GM21381 (cell line): Measurements from ENCODE around the gene ZNF565.
A peak's percentile ranks its signal among the peaks of the same experiment; 100 is the strongest.
"Not testable (repeated sequence)": the region's sequence is repeated elsewhere in the genome, so short reads cannot be mapped to it uniquely, and the experiment has no call there.

Source experiments
- ATAC-seq: cut with Tn5 transposase; IDR thresholded peaks from one replicate; pipeline ENCODE4 v1.9.1; 2021; ENCODE audit warnings: mild to moderate bottlenecking, moderate library complexity; ENCODE audit not compliant: unreplicated experiment

The ZNF565 gene

DNA sequence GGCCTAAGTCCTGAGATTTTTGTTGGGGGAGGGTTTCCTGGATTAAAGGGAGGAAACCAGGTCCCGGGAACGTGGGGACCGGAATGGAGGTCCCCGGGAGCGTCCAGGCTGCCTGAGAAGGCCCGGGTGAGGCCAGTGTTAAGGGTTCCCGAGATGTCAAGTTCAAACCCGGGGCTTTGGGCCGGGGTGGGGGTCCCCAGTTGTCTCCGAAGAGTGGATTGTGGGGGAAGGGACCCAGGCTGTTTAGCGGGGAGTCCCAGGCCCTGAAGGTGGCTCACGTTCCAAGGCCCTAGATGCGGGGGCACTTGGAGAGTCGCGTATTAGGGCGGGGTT is 62.5 kb downstream of the ZNF565 start:
- ATAC-seq: no peak

DNA sequence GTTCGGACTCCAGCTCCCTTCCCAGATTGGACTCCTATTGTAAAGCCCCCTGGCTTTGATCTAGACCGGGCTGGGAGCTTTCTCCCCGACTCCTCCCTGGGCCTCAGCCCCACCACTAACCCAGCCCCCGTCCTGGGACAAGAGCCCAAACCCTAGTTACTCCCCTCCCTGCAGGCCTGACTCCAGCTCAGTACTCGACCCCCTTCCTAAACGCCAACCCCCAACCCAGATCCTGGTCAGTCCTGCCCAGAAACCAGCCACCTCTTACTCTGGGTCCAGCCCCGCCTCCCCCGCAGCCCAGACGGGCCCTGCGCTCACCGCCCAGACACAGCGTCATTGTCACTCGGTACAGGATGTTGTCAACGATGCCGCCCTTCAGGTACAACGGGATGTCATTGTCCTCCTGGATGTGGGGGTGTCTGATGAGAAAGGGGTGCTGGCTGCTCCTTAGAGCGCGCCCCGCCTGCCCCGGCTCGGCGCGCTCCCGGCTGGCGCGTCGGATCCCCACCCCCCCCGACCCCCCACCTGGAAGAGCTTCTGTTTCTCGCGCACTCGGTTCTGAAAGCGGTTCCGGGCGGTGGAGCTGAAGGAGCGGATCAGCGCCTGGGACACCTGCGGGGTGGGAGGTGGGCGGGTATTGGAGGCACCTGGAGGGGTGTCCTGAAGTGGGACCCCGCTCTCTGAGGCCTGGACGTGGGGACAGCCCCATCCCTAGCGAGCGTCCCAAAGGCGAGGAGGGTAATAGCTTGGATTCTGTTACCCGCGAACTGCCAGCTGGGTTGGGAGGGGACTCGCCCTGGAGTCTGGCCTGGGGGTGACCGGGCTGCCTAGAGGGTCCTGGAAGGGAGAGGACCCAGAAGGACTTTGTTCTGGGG is 63.1 kb downstream of the ZNF565 start:
- no peak for ATAC-seq

DNA sequence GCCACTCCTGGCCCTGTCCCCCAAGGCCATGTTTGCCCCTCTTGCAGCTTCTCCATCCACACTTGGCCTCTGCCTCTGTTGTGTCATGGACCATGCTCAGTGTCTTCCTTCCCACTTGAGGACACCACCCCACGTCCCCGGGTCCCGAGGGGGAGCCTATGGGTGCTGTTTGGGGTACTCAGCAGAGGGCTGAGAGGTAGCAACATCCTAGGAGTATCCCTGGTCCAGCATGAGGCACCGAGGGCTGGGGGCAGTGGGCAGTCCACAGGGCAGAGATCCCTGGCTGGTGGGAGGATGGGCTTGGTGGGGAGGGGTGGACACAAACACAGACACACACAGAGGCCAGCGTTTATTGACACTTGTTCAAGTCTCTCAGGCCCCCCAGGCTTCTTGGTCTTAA is 63.9 kb downstream of the ZNF565 start:
- ATAC-seq: no peak

DNA sequence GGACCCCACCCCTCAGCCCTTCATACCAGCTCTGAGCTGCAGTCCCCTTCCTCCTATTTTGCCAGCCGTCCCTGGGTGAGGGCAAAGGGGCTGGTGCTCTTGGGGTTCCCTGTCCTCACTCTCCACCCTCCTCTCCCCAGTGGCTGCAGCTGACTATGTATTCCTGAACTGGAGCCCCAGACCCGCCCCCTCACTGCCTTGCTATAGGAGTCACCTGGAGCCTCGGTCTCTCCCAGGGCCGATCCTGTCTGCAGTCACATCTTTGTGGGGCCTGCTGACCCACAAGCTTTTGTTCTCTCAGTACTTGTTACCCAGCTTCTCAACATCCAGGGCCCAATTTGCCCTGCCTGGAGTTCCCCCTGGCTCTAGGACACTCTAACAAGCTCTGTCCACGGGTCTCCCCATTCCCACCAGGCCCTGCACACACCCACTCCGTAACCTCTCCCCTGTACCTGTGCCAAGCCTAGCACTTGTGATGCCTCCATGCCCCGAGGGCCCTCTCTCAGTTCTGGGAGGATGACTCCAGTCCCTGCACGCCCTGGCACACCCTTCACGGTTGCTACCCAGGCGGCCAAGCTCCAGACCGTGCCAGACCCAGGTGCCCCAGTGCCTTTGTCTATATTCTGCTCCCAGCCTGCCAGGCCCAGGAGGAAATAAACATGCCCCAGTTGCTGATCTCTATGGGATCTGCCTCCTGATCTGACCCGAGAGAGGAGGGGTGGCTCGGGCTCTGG is 64.6 kb downstream of the ZNF565 start:
- no peak for ATAC-seq

DNA sequence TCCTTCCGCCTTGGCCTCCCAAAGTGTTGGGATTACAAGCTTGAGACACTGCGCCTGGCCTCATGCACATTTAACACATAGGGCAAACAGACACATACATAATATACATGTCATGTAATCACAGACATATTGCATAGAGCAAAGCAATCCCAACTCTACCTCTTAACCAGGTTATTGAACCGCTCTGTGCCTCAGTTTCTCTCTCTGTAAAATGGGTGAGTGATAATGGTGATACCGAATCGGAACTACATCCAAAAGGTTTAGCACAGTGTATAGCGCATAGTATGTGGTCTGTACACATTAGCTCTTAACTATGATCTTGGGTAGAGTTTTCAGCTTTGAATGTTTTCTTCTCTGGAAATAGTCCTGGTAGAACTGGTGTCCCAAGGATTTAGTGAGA is 69.8 kb downstream of the ZNF565 start:
- no peak for ATAC-seq

DNA sequence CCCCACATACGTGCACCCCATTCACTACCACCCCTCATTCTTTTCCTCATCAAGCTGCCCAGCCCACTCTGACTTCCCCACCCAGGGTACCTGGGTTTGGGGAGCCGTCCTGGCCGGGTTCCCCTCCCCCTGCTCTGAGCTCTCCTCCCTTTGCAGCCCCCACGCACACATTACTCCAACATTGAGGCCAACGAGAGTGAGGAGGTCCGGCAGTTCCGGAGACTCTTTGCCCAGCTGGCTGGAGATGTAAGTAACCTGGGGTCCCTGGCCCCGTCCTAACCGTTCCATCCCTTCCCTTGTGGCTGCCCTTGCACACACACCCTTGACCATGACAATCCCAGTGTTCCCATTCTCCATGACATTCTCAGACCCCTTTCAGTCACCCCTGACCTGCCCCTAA is 72.0 kb downstream of the ZNF565 start:
- ATAC-seq: no peak

DNA sequence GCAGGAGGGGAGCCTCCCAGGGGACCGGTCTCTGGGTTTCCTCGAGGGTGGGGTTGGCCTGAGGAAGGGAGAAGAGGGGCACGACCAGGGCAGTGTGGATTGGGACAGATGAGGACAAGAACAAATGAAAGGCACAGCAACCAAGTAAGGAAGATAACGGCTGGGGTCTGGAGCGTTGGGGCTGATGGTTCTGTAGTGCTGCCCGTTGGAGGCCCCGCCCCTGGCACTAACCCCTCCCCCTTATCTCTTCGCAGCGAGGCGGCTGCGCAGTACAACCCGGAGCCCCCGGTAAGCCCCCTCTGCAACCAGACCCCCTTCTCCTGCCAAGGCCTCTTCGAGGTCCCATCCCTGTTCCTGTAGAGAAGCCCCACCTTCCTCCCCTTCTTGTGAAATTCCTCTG is 72.4 kb downstream of the ZNF565 start:
- ATAC-seq: no peak

DNA sequence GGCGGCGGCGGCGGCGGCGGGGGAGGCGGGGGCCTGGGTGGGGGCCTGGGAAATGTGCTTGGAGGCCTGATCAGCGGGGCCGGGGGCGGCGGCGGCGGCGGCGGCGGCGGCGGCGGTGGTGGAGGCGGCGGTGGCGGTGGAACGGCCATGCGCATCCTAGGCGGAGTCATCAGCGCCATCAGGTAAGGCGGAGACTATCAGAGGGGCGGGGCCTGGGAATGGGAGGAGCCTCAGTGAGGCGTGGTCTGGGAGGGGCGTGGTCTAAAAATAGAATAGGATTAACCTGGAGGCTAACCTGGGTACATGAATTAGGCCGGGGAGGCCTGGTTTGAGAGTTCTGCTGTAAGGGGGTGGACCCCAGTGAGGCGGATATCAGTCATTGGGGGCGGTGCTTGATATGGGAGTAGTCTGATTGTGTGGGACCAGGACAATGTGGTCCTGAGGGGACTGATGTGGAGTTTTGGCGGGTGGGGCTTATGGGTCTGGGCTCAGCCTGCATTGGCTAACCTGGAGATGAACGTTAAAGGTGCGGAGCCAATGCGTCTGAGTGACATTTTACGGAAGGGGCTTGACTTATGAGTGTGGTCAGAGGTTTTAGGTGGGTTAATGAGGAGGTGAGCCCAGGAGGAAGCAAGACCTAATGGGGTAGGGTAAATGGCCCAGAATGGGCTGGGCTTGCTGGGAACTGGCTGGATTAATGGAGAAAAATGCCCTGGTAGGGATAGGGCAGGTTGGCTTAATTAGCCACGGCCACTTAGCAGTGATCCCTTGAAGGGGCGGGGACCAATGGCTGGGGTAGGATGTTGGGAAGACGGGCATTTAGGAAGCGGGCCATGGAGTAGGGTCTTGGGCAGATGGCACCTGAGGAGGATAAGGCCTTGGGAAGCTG is 73.2 kb downstream of the ZNF565 start:
- ATAC-seq: peak; percentile 38

DNA sequence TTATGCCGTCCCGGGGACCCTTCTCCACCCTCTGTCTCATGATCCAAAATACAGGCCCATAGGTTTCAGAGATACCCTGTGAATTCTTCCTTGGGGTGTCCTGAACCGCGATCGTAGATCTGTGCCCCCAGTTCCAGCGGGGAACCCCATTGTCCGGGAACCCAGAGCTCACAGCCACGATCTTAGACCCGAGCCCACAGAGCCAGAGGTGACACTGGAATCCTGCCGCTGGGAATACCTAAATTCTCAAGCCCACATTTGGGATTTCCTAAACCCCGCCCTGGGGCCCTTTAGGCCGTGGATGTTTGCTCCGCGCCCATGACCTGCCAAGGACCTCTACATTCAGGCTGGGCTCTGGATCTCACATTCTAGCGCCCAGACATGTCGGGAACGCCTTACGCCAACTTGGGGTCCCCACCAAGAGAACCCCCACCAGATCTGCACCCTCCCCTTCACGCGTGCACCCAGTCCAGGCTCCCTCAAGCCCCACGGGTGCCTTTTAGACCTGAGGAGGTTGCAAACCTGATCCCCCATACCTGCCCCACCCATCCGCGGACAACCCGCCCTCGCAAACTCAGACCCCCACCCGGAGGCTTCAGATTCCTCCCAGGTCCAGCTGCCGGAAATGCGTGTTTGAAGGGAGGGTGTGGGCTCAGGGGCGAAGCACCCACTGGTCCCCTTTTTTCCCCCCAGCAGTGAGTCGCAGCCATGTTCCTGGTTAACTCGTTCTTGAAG is 74.0 kb downstream of the ZNF565 start:
- no peak for ATAC-seq

DNA sequence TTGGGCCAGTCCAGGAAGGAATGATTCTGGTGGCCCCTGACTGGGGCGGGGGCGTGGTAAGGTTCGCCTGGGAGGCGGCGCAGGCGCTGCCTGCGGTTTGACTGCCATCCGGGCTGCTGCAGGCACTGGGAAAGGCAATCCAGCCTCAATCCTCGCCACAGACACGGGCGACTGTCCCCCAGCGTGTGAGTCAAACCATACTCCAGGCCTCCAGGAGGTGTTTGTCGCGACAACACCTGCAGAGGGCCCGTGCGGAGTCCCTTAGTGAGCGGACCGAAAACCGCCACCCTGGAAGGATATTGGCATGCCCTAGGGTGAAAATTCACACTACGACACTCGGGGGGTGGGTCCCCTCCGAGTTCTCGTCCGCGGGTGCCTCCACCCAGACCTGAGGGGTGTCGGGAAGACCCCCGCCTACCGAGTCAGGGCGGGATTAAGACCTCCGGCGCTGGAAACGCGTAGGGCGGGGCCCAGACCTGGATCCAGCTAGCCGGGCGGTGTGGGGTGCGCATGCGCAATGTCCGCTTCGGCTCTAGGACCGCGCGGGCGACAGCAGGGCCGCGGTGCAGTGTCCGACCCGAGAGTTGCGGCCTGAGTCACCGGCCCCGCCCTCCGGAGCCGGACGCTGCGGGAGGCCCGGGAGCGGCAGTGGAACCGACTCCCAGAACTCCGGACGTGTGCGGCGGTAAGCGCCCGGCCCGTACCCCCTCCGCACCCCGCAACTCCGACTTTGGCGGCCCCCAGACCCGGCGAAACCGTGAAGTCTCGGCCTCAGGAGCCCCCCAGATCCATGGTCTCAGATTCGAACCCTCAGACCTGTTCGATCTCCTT is 74.8 kb downstream of the ZNF565 start, which contains the start of gene CAPNS1:
Gene CAPNS1 (plus strand): TSS at position 594 of the 831 bp plus-strand sequence. CDS start 946 bp downstream, outside the sequence.
- peak; percentile 84 for ATAC-seq

DNA sequence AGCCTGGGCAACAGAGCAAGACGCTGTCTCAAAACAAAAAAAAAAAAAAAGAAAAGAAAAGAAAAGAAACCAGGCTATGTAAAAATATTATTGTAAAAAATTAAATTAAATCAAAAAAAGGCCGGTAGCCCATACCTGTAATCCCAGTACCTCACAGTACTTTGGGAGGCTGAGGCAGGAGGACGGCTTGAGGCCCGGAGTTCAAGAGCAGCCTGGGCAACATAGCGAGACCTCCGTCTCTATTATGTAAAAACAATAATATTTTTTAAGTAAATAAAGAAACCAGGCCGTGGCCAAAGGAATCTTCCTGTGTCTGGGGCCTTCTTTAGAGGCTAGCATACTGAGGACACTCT is 75.4 kb downstream of the ZNF565 start:
- ATAC-seq: no peak

DNA sequence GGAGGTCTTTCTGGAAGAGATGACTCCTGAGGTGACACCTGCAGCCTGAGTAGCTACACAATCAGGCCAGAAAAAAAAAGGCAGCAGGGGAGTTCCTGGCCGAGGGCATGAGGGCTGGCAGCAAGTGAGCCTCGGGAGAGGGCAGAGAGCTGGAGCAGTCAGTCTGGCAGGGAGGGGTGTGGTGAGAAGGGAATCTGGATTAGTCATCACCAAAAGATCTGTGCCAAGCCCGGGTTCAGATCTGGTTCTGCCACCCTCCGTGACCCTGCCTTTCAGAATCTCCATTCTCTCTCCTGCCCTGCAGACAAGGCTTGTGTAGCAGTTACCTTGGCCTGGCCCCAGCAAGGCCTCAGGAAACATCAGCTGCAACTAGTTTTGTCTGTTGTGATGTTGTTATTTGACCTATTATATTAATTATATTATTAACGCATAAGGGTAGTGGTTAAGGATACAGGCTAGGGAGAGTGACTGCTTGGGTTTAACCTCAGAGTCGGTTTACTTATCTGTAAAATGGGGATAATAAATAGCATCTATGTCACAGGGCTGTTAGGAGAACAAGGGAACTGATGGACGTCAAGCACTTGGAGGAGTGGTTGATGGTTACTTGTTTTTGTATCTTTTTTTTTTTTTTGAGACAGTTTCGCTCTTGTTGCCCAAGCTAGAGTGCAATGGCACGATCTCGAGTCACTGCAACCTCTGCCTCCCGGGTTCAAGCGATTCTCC is 77.3 kb downstream of the ZNF565 start:
- no peak for ATAC-seq

DNA sequence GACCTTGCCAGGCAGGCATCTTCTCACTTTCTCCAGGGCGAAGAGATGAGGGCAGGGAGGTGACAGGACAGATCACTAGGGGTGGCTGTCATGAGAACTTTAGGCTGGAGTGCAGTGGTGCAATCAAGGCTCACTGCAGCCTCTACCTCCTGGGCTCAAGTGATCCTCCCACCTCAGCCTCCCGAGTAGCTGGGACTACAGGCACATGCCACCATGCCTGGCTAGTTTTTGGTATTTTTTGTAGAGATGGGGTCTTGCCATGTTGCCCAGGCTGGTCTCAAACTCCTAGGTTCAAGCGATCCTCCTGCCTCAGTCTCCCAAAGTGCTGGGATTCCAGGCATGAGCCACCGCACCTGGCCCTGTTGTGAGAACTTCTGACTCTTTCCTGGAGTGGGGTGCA is 79.6 kb downstream of the ZNF565 start:
- ATAC-seq: not testable (repeated sequence)
